HCT116 (cell line): ENCODE measurements around the gene MUC13. TPM values are rescaled to one million over a fixed set of nuclear protein-coding genes. Genes with fewer than 3 reads are reported as not detected.
A peak's percentile ranks its signal among the peaks of the same experiment; 100 is the strongest.

Source experiments
- ATAC-seq: fragments of 200-7000 bp; cut with Tn5 transposase; 2 replicates; pipeline ENCODE4 v1.9.1; 2020; ENCODE audit warnings: mild to moderate bottlenecking, moderate library complexity
- BruUV-seq: library from RNA; stranded (reverse); fragments of 400-500 nt; replicated peaks from 2 replicates; lab custom pipeline; 2021; lab: Mats Ljungman, UMichigan
- CTCF ChIA-PET: fragments of 300-600 bp; sonication (Branson Sonifier 250); formaldehyde crosslinking; loops from one replicate; lab custom pipeline; 2021; ENCODE audit warnings: antibody characterized with exemption; lab: Charles Lee
- POLR2A ChIA-PET: fragments of 300-600, 350-600 bp; sonication (Branson Sonifier 250); formaldehyde crosslinking; loops from one replicate; lab custom pipeline; 2021; ENCODE audit warnings: antibody characterized with exemption; lab: Charles Lee
- RAD21 ChIA-PET, 2 experiments: fragments of 300-600 bp; sonication (Branson Sonifier 250); formaldehyde crosslinking; loops; one replicate each; lab custom pipeline; 2023; ENCODE audit warnings: low total read pairs in 2 of 2; ENCODE audit not compliant: uncharacterized antibody in 2 of 2, unreplicated experiment in 2 of 2, low non-redundant PET in 1 of 2; lab: Charles Lee
- DNase-seq: peaks from one replicate; pipeline ENCODE4 v3.0.0-alpha.2; 2010; ENCODE audit warnings: low read depth, low spot score
- H2AFZ ChIP-seq: fragments of 200-600 bp; shearing (Covaris generic), sonication (generic); 2 replicates; pipeline ENCODE4 v1.6.1; 2017; ENCODE audit warnings: low read depth, mixed run types, mixed read lengths, antibody characterized with exemption, low read length; ENCODE audit not compliant: poor library complexity, severe bottlenecking
- H3K27ac ChIP-seq: 2 replicates; pipeline ENCODE4 v1.5.1; 2012; ENCODE audit warnings: low read depth, low read length
- H3K27me3 ChIP-seq: fragments of 200-600 bp; sonication (generic); 2 replicates; pipeline ENCODE4 v1.6.1; 2016; ENCODE audit warnings: mixed run types, low read length, mixed read lengths; ENCODE audit not compliant: insufficient read depth
- H3K36me3 ChIP-seq, 2 experiments: fragments of 200-500 bp in 1 of 2; fragments of 200-600 bp in 1 of 2; sonication (Bioruptor generic) in 1 of 2; sonication (generic) in 1 of 2; 2 replicates each; pipeline versions ENCODE4 v1.5.1 to v1.6.1; 2014 to 2016; ENCODE audit warnings: low read length in 2 of 2, inconsistent platforms in 1 of 2, mixed read lengths in 1 of 2, mixed run types in 1 of 2; ENCODE audit not compliant: insufficient read depth in 2 of 2, control insufficient read depth in 1 of 2
- H3K4me1 ChIP-seq, 2 experiments: fragments of 200-600 bp in 1 of 2; sonication (generic) in 1 of 2; 2 replicates each; pipeline versions ENCODE4 v1.5.1 to v1.6.1; 2012 to 2017; ENCODE audit warnings: low read length in 2 of 2, inconsistent platforms in 1 of 2, mild to moderate bottlenecking in 1 of 2, mixed read lengths in 1 of 2, mixed run types in 1 of 2, moderate library complexity in 1 of 2; ENCODE audit not compliant: insufficient read depth in 2 of 2, control insufficient read depth in 1 of 2
- H3K4me2 ChIP-seq: fragments of 200-600 bp; sonication (generic); 2 replicates; pipeline ENCODE4 v1.6.1; 2017; ENCODE audit warnings: mixed run types, low read length, mixed read lengths
- H3K4me3 ChIP-seq, 2 experiments: fragments of 200-600 bp in 1 of 2; sonication (generic) in 1 of 2; replicated peaks in 1 of 2; 2 replicates each; pipeline ENCODE4 v1.5.1; 2011 to 2016; ENCODE audit warnings: low read length in 2 of 2, control low read depth in 1 of 2, low read depth in 1 of 2, mild to moderate bottlenecking in 1 of 2, mixed read lengths in 1 of 2, mixed run types in 1 of 2
- H3K79me2 ChIP-seq: fragments of 200-600 bp; sonication (generic); 2 replicates; pipeline ENCODE4 v1.6.1; 2017; ENCODE audit warnings: mild to moderate bottlenecking, mixed run types, low read length, moderate library complexity, mixed read lengths; ENCODE audit not compliant: insufficient read depth
- H3K9ac ChIP-seq: fragments of 200-600 bp; sonication (generic); 2 replicates; pipeline ENCODE4 v1.6.1; 2016; ENCODE audit warnings: low read length, mixed read lengths
- H3K9me2 ChIP-seq: fragments of 200-600 bp; sonication (generic), shearing (Covaris generic); 2 replicates; pipeline ENCODE4 v1.6.1; 2017; ENCODE audit warnings: mixed run types, mild to moderate bottlenecking, moderate library complexity; ENCODE audit not compliant: insufficient read depth
- H3K9me3 ChIP-seq, 2 experiments: fragments of 200-500 bp in 1 of 2; fragments of 200-600 bp in 1 of 2; sonication (Bioruptor generic) in 1 of 2; sonication (generic) in 1 of 2; 2 replicates each; pipeline ENCODE4 v1.6.1; 2014 to 2017; ENCODE audit warnings: low read length in 2 of 2, mixed read lengths in 2 of 2, inconsistent platforms in 1 of 2, low read depth in 1 of 2, mild to moderate bottlenecking in 1 of 2, mixed run types in 1 of 2, moderate library complexity in 1 of 2; ENCODE audit not compliant: control insufficient read depth in 1 of 2, insufficient read depth in 1 of 2
- H4K20me1 ChIP-seq: fragments of 200-600 bp; sonication (generic), shearing (Covaris generic); 2 replicates; pipeline ENCODE4 v1.6.1; 2017; ENCODE audit warnings: mixed run types, mild to moderate bottlenecking, moderate library complexity; ENCODE audit not compliant: insufficient read depth
- CBX3 ChIP-seq: IDR thresholded peaks from 2 replicates; pipeline ENCODE4 v1.6.1; 2012; ENCODE audit warnings: low read depth
- EZH2 ChIP-seq: fragments of 200-600 bp; sonication (generic); IDR thresholded peaks from 2 replicates; pipeline ENCODE4 v1.6.1; 2017; ENCODE audit warnings: antibody characterized with exemption, mixed run types
- POLR2A ChIP-seq: IDR thresholded peaks from 2 replicates; pipeline ENCODE4 v1.7.0; 2011; ENCODE audit warnings: borderline replicate concordance; ENCODE audit not compliant: insufficient read depth, insufficient read length; ENCODE audit errors: extremely low read depth
- REST ChIP-seq: IDR thresholded peaks from 2 replicates; pipeline ENCODE4 v1.6.1; 2012; ENCODE audit warnings: low read depth
- YY1 ChIP-seq: IDR thresholded peaks from 2 replicates; pipeline ENCODE4 v1.6.1; 2011; ENCODE audit warnings: low read length, low read depth, moderate library complexity, mild to moderate bottlenecking; ENCODE audit not compliant: insufficient replicate concordance; ENCODE audit errors: extremely low read depth
- intact Hi-C: fragments of 100-400 bp; cut with micrococcal nuclease; formaldehyde crosslinking; loops from 2 replicates; pipeline ENCODE4 v1.10.0; 2022
- total RNA-seq: library from RNA; stranded (reverse); gene quantifications from one replicate; pipeline ENCODE4 v1.2.1, GENCODE V29; 2021; ENCODE audit not compliant: unreplicated experiment

MUC13 gene
- total RNA-seq, 1 experiment from 2014 or later = 0.44 TPM

GRCh38 chr3:124884474-124885101 lies 50.0 kb downstream of the MUC13 start:
- H3K4me1 ChIP-seq = peaks cover 61 to 81% of the 10 kb centered on the region in 2 experiments
- H3K4me3 ChIP-seq = no peak overlapping the region
- peaks cover 26% of the 10 kb centered on the region for H3K79me2 ChIP-seq
- ChIA-PET CTCF (no interaction called here), RAD21 (no interaction called here), POLR2A (interaction anchor here (0.7 kb wide), 1 partner anchor 8 kb away, joined by 3 read pairs; no protein-coding TSS in a partner anchor)
- no TSS peak for BruUV-seq
- ATAC-seq (no peak), DNase-seq (no peak)
- intact Hi-C loops = no loop called here
- no peaks in the 10 kb centered on the region for H3K9me3 ChIP-seq
- H4K20me1 ChIP-seq = no peaks in the 10 kb centered on the region
- H3K36me3 ChIP-seq = no peaks in the 10 kb centered on the region
- H3K27ac ChIP-seq = no peak overlapping the region
- H3K27me3 ChIP-seq = no peaks in the 10 kb centered on the region
- H3K9ac ChIP-seq = no peak overlapping the region
- no peak overlapping the region for H2AFZ ChIP-seq
- H3K4me2 ChIP-seq = peak overlapping the region; percentile 36
- TF ChIP-seq YY1 = no peak
- no peak for TF ChIP-seq POLR2A
- no peak for TF ChIP-seq CBX3
- no peak for TF ChIP-seq REST
- TF ChIP-seq EZH2 = no peak
- H3K9me2 ChIP-seq = no peaks in the 10 kb centered on the region
